ENCODE data around the gene MACO1. TPM values are rescaled to one million over a fixed set of nuclear protein-coding genes. Genes with fewer than 3 reads are reported as not detected.

The MACO1 gene
- total and polyA plus RNA-seq, 10 of the 15 experiments (the other 5 are each of a cell fraction or from before 2014, with no cell fraction given): 3.2 to 19.8 (median 10.3) TPM

DNA sequence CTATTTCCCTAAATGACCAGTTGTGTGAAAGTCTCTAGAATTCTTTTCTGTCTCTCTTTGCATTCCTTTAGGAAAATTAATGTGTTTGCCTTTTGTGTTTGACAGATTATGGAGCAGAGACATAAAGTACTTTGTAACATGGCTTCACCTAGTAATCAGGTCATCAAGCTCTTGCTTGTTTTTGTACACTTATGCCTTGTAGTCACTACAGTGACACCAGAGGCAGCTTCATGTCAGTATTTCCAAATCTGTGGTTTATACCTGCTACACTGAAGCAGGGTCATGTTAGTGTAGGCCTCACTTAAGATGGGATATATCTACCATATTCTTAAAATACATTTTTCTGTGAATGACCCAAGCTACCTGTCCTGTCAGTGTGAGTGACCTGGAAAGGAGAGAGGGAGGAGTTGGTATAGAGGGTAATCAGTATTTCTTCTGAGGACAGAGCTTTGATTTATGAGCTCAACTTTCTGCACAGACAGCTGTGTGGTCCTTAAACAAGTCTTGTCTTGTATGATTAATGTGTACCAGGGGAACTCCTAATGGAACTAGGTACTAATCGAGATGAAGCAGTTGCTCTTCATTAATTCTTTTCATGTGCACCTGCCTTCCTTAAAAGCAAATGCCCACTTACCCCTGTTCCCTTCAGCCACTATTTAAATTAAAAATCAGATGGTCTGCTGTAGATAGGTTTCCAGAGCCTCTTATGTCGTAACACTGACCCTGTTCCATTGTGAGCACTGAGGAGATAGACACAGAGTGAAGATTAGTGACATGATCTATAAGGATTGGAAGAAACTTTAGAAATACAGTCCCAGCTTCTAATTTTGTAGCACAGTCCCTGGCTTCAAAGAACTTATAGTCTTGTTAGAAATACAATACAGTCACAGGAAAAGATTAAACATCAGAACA, 45.7 kb downstream of the MACO1 start (continued):
- TF ChIP-seq, protein P1, sequence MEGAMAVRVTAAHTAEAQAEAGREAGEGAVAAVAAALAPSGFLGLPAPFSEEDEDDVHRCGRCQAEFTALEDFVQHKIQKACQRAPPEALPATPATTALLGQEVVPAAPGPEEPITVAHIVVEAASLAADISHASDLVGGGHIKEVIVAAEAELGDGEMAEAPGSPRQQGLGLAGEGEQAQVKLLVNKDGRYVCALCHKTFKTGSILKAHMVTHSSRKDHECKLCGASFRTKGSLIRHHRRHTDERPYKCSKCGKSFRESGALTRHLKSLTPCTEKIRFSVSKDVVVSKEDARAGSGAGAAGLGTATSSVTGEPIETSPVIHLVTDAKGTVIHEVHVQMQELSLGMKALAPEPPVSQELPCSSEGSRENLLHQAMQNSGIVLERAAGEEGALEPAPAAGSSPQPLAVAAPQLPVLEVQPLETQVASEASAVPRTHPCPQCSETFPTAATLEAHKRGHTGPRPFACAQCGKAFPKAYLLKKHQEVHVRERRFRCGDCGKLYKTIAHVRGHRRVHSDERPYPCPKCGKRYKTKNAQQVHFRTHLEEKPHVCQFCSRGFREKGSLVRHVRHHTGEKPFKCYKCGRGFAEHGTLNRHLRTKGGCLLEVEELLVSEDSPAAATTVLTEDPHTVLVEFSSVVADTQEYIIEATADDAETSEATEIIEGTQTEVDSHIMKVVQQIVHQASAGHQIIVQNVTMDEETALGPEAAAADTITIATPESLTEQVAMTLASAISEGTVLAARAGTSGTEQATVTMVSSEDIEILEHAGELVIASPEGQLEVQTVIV (IDR thresholded peaks at IDR 0.05; ENCODE audit: borderline replicate concordance, partially characterized antibody): no peak
- TF ChIP-seq NR2F1 (conservative IDR thresholded peaks at IDR 0.05) (0 out of 2 replicates have a peak, but pooled peaks have one; percentile 13), EP300 (IDR thresholded peaks at IDR 0.05; ENCODE audit: borderline replicate concordance in 1 of 2, control insufficient read depth in 1 of 2, low read depth in 2 of 2, low read length in 2 of 2) (peak in 1 of 2 experiments; percentile 68; a peak in 2 of 4 replicates), PAX5 (IDR thresholded peaks at IDR 0.05; ENCODE audit: borderline replicate concordance, low read depth, low read length) (no peak), IKZF1 (conservative IDR thresholded peaks at IDR 0.05) (peak; percentile 55), ZZZ3 (IDR thresholded peaks at IDR 0.05; ENCODE audit: control insufficient read depth, insufficient read length, low read depth) (no peak), GATAD2B (conservative IDR thresholded peaks at IDR 0.05; ENCODE audit: low read depth) (0 out of 2 replicates have a peak, but pooled peaks have one; percentile 37), RUNX3 (IDR thresholded peaks at IDR 0.05; ENCODE audit: low read length) (peak; percentile 47; the same call in 1 of the 2 replicates), RELA (IDR thresholded peaks at IDR 0.05; ENCODE audit: borderline replicate concordance, partially characterized antibody) (peak; percentile 13), TCF3 (IDR thresholded peaks at IDR 0.05; ENCODE audit: borderline replicate concordance, insufficient read depth, low read depth, low read length) (no peak), ZNF622 (IDR thresholded peaks at IDR 0.05) (no peak)
- TF ChIP-seq, protein P2, sequence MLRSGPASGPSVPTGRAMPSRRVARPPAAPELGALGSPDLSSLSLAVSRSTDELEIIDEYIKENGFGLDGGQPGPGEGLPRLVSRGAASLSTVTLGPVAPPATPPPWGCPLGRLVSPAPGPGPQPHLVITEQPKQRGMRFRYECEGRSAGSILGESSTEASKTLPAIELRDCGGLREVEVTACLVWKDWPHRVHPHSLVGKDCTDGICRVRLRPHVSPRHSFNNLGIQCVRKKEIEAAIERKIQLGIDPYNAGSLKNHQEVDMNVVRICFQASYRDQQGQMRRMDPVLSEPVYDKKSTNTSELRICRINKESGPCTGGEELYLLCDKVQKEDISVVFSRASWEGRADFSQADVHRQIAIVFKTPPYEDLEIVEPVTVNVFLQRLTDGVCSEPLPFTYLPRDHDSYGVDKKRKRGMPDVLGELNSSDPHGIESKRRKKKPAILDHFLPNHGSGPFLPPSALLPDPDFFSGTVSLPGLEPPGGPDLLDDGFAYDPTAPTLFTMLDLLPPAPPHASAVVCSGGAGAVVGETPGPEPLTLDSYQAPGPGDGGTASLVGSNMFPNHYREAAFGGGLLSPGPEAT (IDR thresholded peaks at IDR 0.05; ENCODE audit: low read depth): peak; percentile 54; the same call in 1 of the 2 replicates
- TF ChIP-seq, protein P3, sequence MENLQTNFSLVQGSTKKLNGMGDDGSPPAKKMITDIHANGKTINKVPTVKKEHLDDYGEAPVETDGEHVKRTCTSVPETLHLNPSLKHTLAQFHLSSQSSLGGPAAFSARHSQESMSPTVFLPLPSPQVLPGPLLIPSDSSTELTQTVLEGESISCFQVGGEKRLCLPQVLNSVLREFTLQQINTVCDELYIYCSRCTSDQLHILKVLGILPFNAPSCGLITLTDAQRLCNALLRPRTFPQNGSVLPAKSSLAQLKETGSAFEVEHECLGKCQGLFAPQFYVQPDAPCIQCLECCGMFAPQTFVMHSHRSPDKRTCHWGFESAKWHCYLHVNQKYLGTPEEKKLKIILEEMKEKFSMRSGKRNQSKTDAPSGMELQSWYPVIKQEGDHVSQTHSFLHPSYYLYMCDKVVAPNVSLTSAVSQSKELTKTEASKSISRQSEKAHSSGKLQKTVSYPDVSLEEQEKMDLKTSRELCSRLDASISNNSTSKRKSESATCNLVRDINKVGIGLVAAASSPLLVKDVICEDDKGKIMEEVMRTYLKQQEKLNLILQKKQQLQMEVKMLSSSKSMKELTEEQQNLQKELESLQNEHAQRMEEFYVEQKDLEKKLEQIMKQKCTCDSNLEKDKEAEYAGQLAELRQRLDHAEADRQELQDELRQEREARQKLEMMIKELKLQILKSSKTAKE (IDR thresholded peaks at IDR 0.05; ENCODE audit: low read depth, poor library complexity, severe bottlenecking): peak; percentile 89
